Transverse colon (tissue), 3 donors: ENCODE results near the gene SEPTIN2.

Experiments
- CTCF ChIP-seq, 5 experiments: fragments of 200-600 bp in 3 of 5; fragments of 450-650 bp in 2 of 5; sonication (generic) in 3 of 5; IDR thresholded peaks; 1 replicate in 2 of 5; 2 replicates in 3 of 5; pipeline ENCODE4 v1.5.1; 2016 to 2017; ENCODE audit warnings: antibody characterized with exemption in 5 of 5, inconsistent platforms in 3 of 5, mild to moderate bottlenecking in 2 of 5, moderate library complexity in 1 of 5
- POLR2A ChIP-seq: fragments of 450-650 bp; IDR thresholded peaks from one replicate; pipeline ENCODE4 v1.6.1; 2016; ENCODE audit warnings: antibody characterized with exemption, mild to moderate bottlenecking, moderate library complexity

GRCh38 chr2:241357531-241357930, 41.8 kb downstream of the SEPTIN2 start:
- TF ChIP-seq POLR2A (no peak), CTCF (IDR thresholded peaks at IDR 0.05) (no peak)
